A549 treated with GW870086 at 1 μM for 4 hours (cell line): Measurements from ENCODE around the gene TLN1. TPM values are rescaled to one million over a fixed set of nuclear protein-coding genes. Genes with fewer than 3 reads are reported as not detected.

Experiments
- total RNA-seq: library from RNA; stranded (reverse); fragments of 200-300 nt; extraction: Qiagen RNA extraction; gene quantifications from 5 replicates; pipeline ENCODE4 v1.2.3, GENCODE V29; 2022; ENCODE audit warnings: low read depth

TLN1 gene
- total RNA-seq, result 117 to 128 TPM (median 120 TPM) in 5 replicates

GRCh38 chr9:35732185-35732799 lies at the start of gene TLN1, which contains the start of gene CREB3:
Gene TLN1 (minus strand): TSS chr9:35732195. CDS start chr9:35725694, 6,501 bp downstream.
Gene CREB3 (plus strand): TSS chr9:35732666. CDS start chr9:35732773, 107 bp downstream.

GRCh38 chr9:35754264-35754663 lies 22.3 kb upstream of the TLN1 start, which contains the start of gene MSMP:
Gene MSMP (minus strand): TSS chr9:35754276. CDS start chr9:35754129, 147 bp downstream.

GRCh38 chr9:35748858-35749514 lies 17.0 kb upstream of the TLN1 start, which contains the start of the genes GBA2 and RGP1:
Gene GBA2 (minus strand): TSS chr9:35749228. CDS start chr9:35748704, 524 bp downstream.
Gene RGP1 (plus strand): TSS chr9:35749287. CDS start chr9:35749756, 469 bp downstream.

GRCh38 chr9:35689542-35690293 lies 42.3 kb downstream of the TLN1 start, which contains the start of gene TPM2:
Gene TPM2 (minus strand): TSS chr9:35689925. CDS start chr9:35689817, 108 bp downstream.

GRCh38 chr9:35673132-35674024 lies 58.6 kb downstream of the TLN1 start, which contains the start of gene CA9:
Gene CA9 (plus strand): TSS chr9:35673928. CDS start chr9:35673960, 32 bp downstream.

GRCh38 chr9:35664531-35665470 lies 67.2 kb downstream of the TLN1 start, which contains the start of gene ARHGEF39:
Gene ARHGEF39 (minus strand): TSS chr9:35665195. CDS start chr9:35665169, 26 bp downstream.

GRCh38 chr9:35658137-35658967 lies 73.6 kb downstream of the TLN1 start, which contains the start of gene CCDC107:
Gene CCDC107 (plus strand): TSS chr9:35658292. CDS start chr9:35658380, 88 bp downstream.

GRCh38 chr9:35657546-35658136 lies 74.4 kb downstream of the TLN1 start, which contains the start of gene RMRP:
Gene RMRP (minus strand): TSS chr9:35658019.

GRCh38 chr9:35650341-35651158 lies 81.4 kb downstream of the TLN1 start, which contains the start of gene SIT1:
Gene SIT1 (minus strand): TSS chr9:35650931. CDS start chr9:35650853, 78 bp downstream.

Other genes with a start within 250 kb of the TLN1 start
- 25.2 to 32.1 TPM (median 30.5 TPM) in 5 replicates for gene RUSC2, start 242.1 kb downstream of the TLN1 start, total RNA-seq
- 24.2 to 28.8 TPM (median 27.4 TPM) in 5 replicates for gene TESK1, start 126.9 kb downstream of the TLN1 start, total RNA-seq
- 0.06 to 0.31 TPM (median 0.14 TPM) in 4 of 5 replicates, not detected in the other for gene CD72, start 113.8 kb downstream of the TLN1 start, total RNA-seq
- not detected in 5 replicates for gene SIT1, start 81.3 kb downstream of the TLN1 start, total RNA-seq
- gene RMRP, start 74.2 kb downstream of the TLN1 start, total RNA-seq, result 7.1 to 29.0 TPM in 2 of 5 replicates, not detected in the others
- gene CCDC107, start 73.9 kb downstream of the TLN1 start, total RNA-seq, result 24.0 to 31.8 TPM (median 31.0 TPM) in 5 replicates
- 12.4 to 18.1 TPM (median 16.3 TPM) in 5 replicates for gene ARHGEF39, start 67.0 kb downstream of the TLN1 start, total RNA-seq
- 5.0 to 9.7 TPM (median 6.3 TPM) in 5 replicates for gene CA9, start 58.3 kb downstream of the TLN1 start, total RNA-seq
- 629 to 695 TPM (median 677 TPM) in 5 replicates for gene TPM2, start 42.3 kb downstream of the TLN1 start, total RNA-seq
- gene CREB3, start 471 bp upstream of the TLN1 start, total RNA-seq, result 55.4 to 63.4 TPM (median 58.6 TPM) in 5 replicates
- gene GBA2, start 17.0 kb upstream of the TLN1 start, total RNA-seq, result 27.0 to 37.9 TPM (median 37.4 TPM) in 5 replicates
- 12.0 to 17.1 TPM (median 15.7 TPM) in 5 replicates for gene RGP1, start 17.1 kb upstream of the TLN1 start, total RNA-seq
- gene MSMP, start 22.1 kb upstream of the TLN1 start, total RNA-seq, result 0.32 TPM in 1 of 5 replicates, not detected in the others
- gene NPR2, start 59.4 kb upstream of the TLN1 start, total RNA-seq, result 4.7 to 7.4 TPM (median 5.5 TPM) in 5 replicates
- gene SPAG8, start 80.1 kb upstream of the TLN1 start, total RNA-seq, result 0.35 to 0.76 TPM (median 0.64 TPM) in 5 replicates
- gene HINT2, start 82.8 kb upstream of the TLN1 start, total RNA-seq, result 71.0 to 115 TPM (median 94.9 TPM) in 5 replicates
- not detected in 5 replicates for gene FAM221B, start 96.5 kb upstream of the TLN1 start, total RNA-seq
- 2.0 to 4.0 TPM (median 3.0 TPM) in 5 replicates for gene TMEM8B, start 97.0 kb upstream of the TLN1 start, total RNA-seq
- gene OR13J1, start 138.2 kb upstream of the TLN1 start, total RNA-seq, result not detected in 5 replicates
- gene HRCT1, start 174.0 kb upstream of the TLN1 start, total RNA-seq, result 0.16 to 0.32 TPM (median 0.28 TPM) in 5 replicates
- 0.10 TPM in 1 of 5 replicates, not detected in the others for gene SPAAR, start 177.3 kb upstream of the TLN1 start, total RNA-seq
- gene OR2S2, start 226.0 kb upstream of the TLN1 start, total RNA-seq, result not detected in 5 replicates